Thyroid gland (tissue), 4 donors: ENCODE results near the gene ZSWIM5. TPM values are rescaled to one million over a fixed set of nuclear protein-coding genes. Genes with fewer than 3 reads are reported as not detected.

Experiments used
- DNase-seq, 2 donors: peaks; one replicate each; pipeline ENCODE4 v3.0.0-alpha.2; 2019
- H3K27ac ChIP-seq, 3 donors: fragments of 200-600 bp; sonication (generic); 1 replicate in 2 of 3; 2 replicates in 1 of 3; pipeline ENCODE4 v1.5.1; 2016 to 2019; ENCODE audit warnings: mild to moderate bottlenecking in 1 of 3, moderate library complexity in 1 of 3
- H3K27me3 ChIP-seq: fragments of 200-600 bp; sonication (generic); one replicate; pipeline ENCODE4 v1.5.1; 2019
- H3K36me3 ChIP-seq, 2 donors: fragments of 200-600 bp; sonication (generic); one replicate each; pipeline ENCODE4 v1.5.1; 2016 to 2019
- H3K4me1 ChIP-seq, 2 donors: fragments of 200-600 bp; sonication (generic); one replicate each; pipeline ENCODE4 v1.5.1; 2017 to 2019
- H3K4me3 ChIP-seq, 3 donors: fragments of 200-600 bp; sonication (generic); replicated peaks in 1 of 3; 1 replicate in 2 of 3; 2 replicates in 1 of 3; pipeline ENCODE4 v1.5.1; 2016; ENCODE audit warnings: mild to moderate bottlenecking in 1 of 3
- H3K9me3 ChIP-seq: fragments of 200-600 bp; sonication (generic); one replicate; pipeline ENCODE4 v1.5.1; 2017
- POLR2A ChIP-seq, 2 donors: fragments of 450-650 bp; IDR thresholded peaks; one replicate each; pipeline ENCODE4 v1.6.1; 2017; ENCODE audit warnings: antibody characterized with exemption in 2 of 2, mild to moderate bottlenecking in 2 of 2, moderate library complexity in 1 of 2
- WGBS, 2 donors: methylation state at CpG; one replicate each; pipeline ENCODE4 v1.1.5; 2017; 5-methylcytosine and 5-hydroxymethylcytosine counted together
- intact Hi-C: fragments of 100-400 bp; cut with DNase I; formaldehyde crosslinking; loops from one replicate; pipeline ENCODE4 v1.15.1; 2023
- total RNA-seq, 4 donors: library from RNA; depleted of rRNA; stranded (reverse); fragments of >200 nt; gene quantifications; one replicate each; pipeline ENCODE4 v1.2.3, GENCODE V29; 2016
- TF ChIP-seq, protein P1 (sequence below), 6 experiments: fragments of 200-600 bp in 3 of 6; fragments of 450-650 bp in 3 of 6; sonication (generic) in 3 of 6; IDR thresholded peaks; one replicate each; pipeline ENCODE4 v1.5.1; 2016 to 2019; ENCODE audit warnings: antibody characterized with exemption in 6 of 6, mild to moderate bottlenecking in 2 of 6, inconsistent platforms in 1 of 6, moderate library complexity in 1 of 6

ZSWIM5 gene
- total RNA-seq, 4 donors from 2014 or later = 6.3 to 15.4 (median 12.5) TPM

DNA sequence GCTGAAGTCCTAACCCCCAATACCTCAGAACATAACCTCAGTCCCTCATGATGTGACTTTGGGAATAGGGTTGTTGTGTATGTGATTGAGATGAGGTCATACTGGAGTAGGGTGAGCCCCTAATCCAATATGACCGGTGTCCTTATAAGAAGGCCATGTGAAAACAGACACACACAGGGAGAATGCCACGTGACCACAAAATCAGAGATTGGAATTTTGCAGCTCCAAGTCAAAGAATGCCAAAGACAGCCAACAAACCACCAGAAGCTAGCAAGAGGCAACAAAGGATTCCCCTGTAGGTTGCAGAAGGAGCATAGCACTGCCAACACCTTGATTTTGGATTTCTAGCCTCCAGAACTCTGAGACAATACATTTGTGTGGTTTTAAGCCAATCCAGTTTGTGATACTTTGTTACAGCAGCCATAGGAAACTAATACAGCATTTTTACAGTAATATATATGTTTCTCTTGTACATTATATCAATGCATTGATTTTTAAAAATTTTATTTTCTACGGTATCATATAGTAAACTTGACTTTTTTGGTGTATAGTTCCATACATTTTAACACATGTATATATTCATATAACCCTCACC lies 5.4 kb downstream of the ZSWIM5 start:
- no peaks in the 10 kb centered on the region for H3K9me3 ChIP-seq
- H3K27ac ChIP-seq = no peak overlapping the region
- no peak overlapping the region for H3K4me3 ChIP-seq
- no peaks in the 10 kb centered on the region for H3K27me3 ChIP-seq
- TF ChIP-seq, protein P1, sequence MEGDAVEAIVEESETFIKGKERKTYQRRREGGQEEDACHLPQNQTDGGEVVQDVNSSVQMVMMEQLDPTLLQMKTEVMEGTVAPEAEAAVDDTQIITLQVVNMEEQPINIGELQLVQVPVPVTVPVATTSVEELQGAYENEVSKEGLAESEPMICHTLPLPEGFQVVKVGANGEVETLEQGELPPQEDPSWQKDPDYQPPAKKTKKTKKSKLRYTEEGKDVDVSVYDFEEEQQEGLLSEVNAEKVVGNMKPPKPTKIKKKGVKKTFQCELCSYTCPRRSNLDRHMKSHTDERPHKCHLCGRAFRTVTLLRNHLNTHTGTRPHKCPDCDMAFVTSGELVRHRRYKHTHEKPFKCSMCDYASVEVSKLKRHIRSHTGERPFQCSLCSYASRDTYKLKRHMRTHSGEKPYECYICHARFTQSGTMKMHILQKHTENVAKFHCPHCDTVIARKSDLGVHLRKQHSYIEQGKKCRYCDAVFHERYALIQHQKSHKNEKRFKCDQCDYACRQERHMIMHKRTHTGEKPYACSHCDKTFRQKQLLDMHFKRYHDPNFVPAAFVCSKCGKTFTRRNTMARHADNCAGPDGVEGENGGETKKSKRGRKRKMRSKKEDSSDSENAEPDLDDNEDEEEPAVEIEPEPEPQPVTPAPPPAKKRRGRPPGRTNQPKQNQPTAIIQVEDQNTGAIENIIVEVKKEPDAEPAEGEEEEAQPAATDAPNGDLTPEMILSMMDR (IDR thresholded peaks at IDR 0.05) = no peak
- no peak for TF ChIP-seq POLR2A (IDR thresholded peaks at IDR 0.05)
- DNase-seq = no peak
- H3K4me1 ChIP-seq = no peaks in the 10 kb centered on the region
- H3K36me3 ChIP-seq = no peaks in the 10 kb centered on the region
- WGBS, 2 donors = 95 to 96% methylated on average over 3 of the region's 3 CpGs
- intact Hi-C loops = loop anchor here (10.0 kb wide), 1 partner anchor 186 kb away; the partner anchor contains the start of genes HECTD3 and UROD

DNA sequence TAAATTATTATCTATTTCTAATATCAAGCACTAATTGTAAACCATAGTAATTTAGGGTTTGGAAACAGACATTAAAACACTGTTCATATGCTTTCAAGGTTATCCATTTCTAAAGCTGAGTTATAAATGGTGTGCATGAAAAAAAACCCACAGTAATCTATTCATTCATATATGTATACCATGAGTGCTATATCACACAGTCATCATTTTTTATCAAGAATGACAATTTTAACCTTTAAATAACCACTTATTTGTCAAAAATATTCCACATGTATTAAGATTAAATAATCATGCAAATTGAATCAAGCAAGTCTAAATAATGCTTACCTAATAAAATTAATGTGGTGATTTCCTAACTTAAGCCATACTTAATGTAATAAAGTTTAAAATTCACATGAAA lies 6.0 kb downstream of the ZSWIM5 start:
- H3K9me3 ChIP-seq = no peaks in the 10 kb centered on the region
- no peak for DNase-seq
- intact Hi-C loops = loop anchor here (10.0 kb wide), 1 partner anchor 186 kb away; the partner anchor contains the start of genes HECTD3 and UROD
- no peak overlapping the region for H3K4me3 ChIP-seq
- H3K4me1 ChIP-seq = no peaks in the 10 kb centered on the region
- no peak for TF ChIP-seq POLR2A (IDR thresholded peaks at IDR 0.05)
- TF ChIP-seq, protein P1 (IDR thresholded peaks at IDR 0.05) = no peak
- H3K27ac ChIP-seq = no peak overlapping the region
- no peaks in the 10 kb centered on the region for H3K27me3 ChIP-seq
- no peaks in the 10 kb centered on the region for H3K36me3 ChIP-seq

DNA sequence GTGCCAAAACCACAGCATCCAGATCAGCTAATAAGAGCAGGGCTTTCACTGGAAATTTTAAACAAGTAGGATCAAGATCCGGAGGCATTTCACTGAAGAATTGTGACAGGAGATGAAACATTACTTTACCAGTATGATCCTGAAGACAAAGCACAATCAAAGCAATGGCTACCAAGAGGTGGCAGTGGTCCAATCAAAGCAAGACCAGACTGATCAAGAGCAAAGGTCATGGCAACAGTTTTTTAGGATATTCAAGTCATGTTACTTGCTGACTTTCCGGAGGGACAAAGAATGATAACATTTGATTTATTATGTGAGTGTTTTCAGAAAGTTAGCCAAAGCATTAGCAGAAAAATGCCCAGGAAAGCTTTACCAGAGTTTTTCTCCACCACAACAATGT lies 8.2 kb downstream of the ZSWIM5 start:
- Histone ChIP-seq H3K36me3 (no peaks in the 10 kb centered on the region), H3K9me3 (no peaks in the 10 kb centered on the region), H3K27ac (no peak overlapping the region), H3K4me3 (no peak overlapping the region), H3K27me3 (no peaks in the 10 kb centered on the region), H3K4me1 (no peaks in the 10 kb centered on the region)
- no peak for DNase-seq
- intact Hi-C loops = no loop called here
- 82 to 85% methylated on average over 2 of the region's 2 CpGs for WGBS, 2 donors
- TF ChIP-seq POLR2A (IDR thresholded peaks at IDR 0.05) = no peak
- TF ChIP-seq, protein P1 (IDR thresholded peaks at IDR 0.05) = no peak

DNA sequence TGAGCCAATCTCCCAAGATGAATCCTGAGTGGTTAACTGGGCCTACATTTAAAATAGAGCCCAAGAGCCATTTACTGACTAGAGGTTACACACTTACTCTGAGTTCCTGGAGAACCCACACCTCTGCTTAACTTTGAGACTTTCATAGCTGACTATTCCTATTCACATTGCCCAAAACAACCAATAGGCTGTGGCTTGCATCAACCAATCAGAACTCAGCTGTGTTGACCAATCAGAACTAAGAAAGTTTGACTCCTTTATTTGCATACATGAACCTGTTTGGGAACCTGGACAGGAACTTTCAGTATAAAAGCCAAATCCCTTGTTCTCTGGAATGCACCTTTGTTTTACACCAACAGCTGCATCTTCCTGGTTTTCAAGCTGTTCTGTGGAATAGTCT lies 9.5 kb downstream of the ZSWIM5 start:
- H3K9me3 ChIP-seq = no peaks in the 10 kb centered on the region
- no peak for DNase-seq

DNA sequence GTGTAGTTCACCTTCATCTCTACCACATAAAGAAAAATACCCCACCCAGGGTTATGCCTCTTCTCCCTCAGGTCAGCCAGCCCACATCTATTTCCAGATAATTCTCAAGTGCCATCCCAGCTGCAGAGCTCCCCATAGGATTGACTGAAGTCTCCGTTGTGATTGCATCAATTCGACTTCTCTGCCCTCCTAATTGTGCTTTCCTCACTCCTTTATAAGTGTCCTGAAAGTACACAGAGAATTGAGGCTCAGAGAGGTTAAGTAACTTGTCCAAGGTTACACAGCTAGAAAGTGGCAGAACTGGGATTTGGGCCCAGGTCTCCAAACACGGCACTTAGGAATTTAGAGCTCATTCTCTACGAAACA lies 15.0 kb downstream of the ZSWIM5 start:
- TF ChIP-seq POLR2A (IDR thresholded peaks at IDR 0.05) = no peak
- TF ChIP-seq, protein P1 (IDR thresholded peaks at IDR 0.05) = no peak
- no peak overlapping the region for H3K27ac ChIP-seq
- WGBS, 2 donors = 90 to 94% methylated on average over 4 of the region's 4 CpGs
- no peaks in the 10 kb centered on the region for H3K9me3 ChIP-seq
- no peaks in the 10 kb centered on the region for H3K4me1 ChIP-seq
- intact Hi-C loops = no loop called here
- no peak overlapping the region for H3K4me3 ChIP-seq
- no peak for DNase-seq
- no peaks in the 10 kb centered on the region for H3K27me3 ChIP-seq
- no peaks in the 10 kb centered on the region for H3K36me3 ChIP-seq

More for the DNA sequence above, 9.5 kb downstream of the ZSWIM5 start:
- H3K36me3 ChIP-seq = no peaks in the 10 kb centered on the region
- TF ChIP-seq POLR2A (IDR thresholded peaks at IDR 0.05) = no peak
- TF ChIP-seq, protein P1 (IDR thresholded peaks at IDR 0.05) = no peak
- no peaks in the 10 kb centered on the region for H3K4me1 ChIP-seq
- no peak overlapping the region for H3K27ac ChIP-seq
- no peak overlapping the region for H3K4me3 ChIP-seq
- no peaks in the 10 kb centered on the region for H3K27me3 ChIP-seq
- intact Hi-C loops = no loop called here
